Liver (tissue), 9 donors: ENCODE data around the gene AOPEP. TPM values are rescaled to one million over a fixed set of nuclear protein-coding genes. Genes with fewer than 3 reads are reported as not detected.

Experiments
- DNase-seq: peaks from one replicate; pipeline ENCODE4 v3.0.0-alpha.2; 2017; ENCODE audit warnings: low spot score
- H3K27ac ChIP-seq, 2 donors: one replicate each; pipeline ENCODE4 v1.7.0; 2013; ENCODE audit warnings: inconsistent platforms in 2 of 2, low read length in 2 of 2, control low read depth in 1 of 2, low read depth in 1 of 2, mild to moderate bottlenecking in 1 of 2
- H3K27me3 ChIP-seq, 4 donors: one replicate each; pipeline versions ENCODE4 v1.6.1 to v1.7.0; 2013; ENCODE audit warnings: low read length in 3 of 4, inconsistent platforms in 1 of 4, mild to moderate bottlenecking in 1 of 4, moderate library complexity in 1 of 4; ENCODE audit not compliant: control insufficient read depth in 4 of 4, insufficient read depth in 4 of 4
- H3K36me3 ChIP-seq, 4 donors: one replicate each; pipeline versions ENCODE4 v1.6.1 to v1.7.0; 2013; ENCODE audit warnings: low read length in 3 of 4, mild to moderate bottlenecking in 3 of 4, low read depth in 1 of 4, moderate library complexity in 1 of 4; ENCODE audit not compliant: control insufficient read depth in 4 of 4, insufficient read depth in 3 of 4
- H3K4me1 ChIP-seq, 4 donors: one replicate each; pipeline versions ENCODE4 v1.6.1 to v1.7.0; 2013; ENCODE audit warnings: low read length in 3 of 4, mild to moderate bottlenecking in 3 of 4, moderate library complexity in 1 of 4; ENCODE audit not compliant: control insufficient read depth in 4 of 4, insufficient read depth in 4 of 4
- H3K4me3 ChIP-seq, 3 donors: one replicate each; pipeline versions ENCODE4 v1.6.1 to v1.7.0; 2013; ENCODE audit warnings: low read length in 3 of 3, control low read depth in 1 of 3, low read depth in 1 of 3, mild to moderate bottlenecking in 1 of 3
- H3K9ac ChIP-seq, 2 donors: one replicate each; pipeline ENCODE4 v1.7.0; 2013; ENCODE audit warnings: low read length in 2 of 2, mild to moderate bottlenecking in 2 of 2, moderate library complexity in 2 of 2, control low read depth in 1 of 2, low read depth in 1 of 2
- H3K9me3 ChIP-seq, 4 donors: one replicate each; pipeline versions ENCODE4 v1.6.1 to v1.7.0; 2013; ENCODE audit warnings: low read length in 3 of 4; ENCODE audit not compliant: control insufficient read depth in 4 of 4
- EGR1 ChIP-seq, 2 donors: IDR thresholded peaks; 2 replicates each; pipeline ENCODE4 v1.6.1; 2016 to 2018; ENCODE audit warnings: antibody characterized with exemption in 2 of 2, low read depth in 2 of 2
- FOXA1 ChIP-seq: IDR thresholded peaks from 2 replicates; pipeline ENCODE4 v1.6.1; 2016; ENCODE audit warnings: antibody characterized with exemption
- HNF4G ChIP-seq: IDR thresholded peaks from 2 replicates; pipeline ENCODE4 v1.6.1; 2016; ENCODE audit warnings: antibody characterized with exemption
- JUND ChIP-seq, 2 donors: IDR thresholded peaks; 2 replicates each; pipeline ENCODE4 v1.6.1; 2016; ENCODE audit warnings: antibody characterized with exemption in 2 of 2
- NR2F2 ChIP-seq: IDR thresholded peaks from 2 replicates; pipeline ENCODE4 v1.6.1; 2016; ENCODE audit warnings: antibody characterized with exemption
- RAD21 ChIP-seq, 2 donors: IDR thresholded peaks; 2 replicates each; pipeline ENCODE4 v1.6.1; 2016; ENCODE audit warnings: antibody characterized with exemption in 2 of 2, mild to moderate bottlenecking in 2 of 2
- RXRA ChIP-seq, 2 donors: IDR thresholded peaks; 2 replicates each; pipeline ENCODE4 v1.6.1; 2017 to 2018; ENCODE audit warnings: antibody characterized with exemption in 2 of 2, mild to moderate bottlenecking in 1 of 2
- SP1 ChIP-seq: IDR thresholded peaks from 2 replicates; pipeline ENCODE4 v1.6.1; 2018; ENCODE audit warnings: antibody characterized with exemption, mild to moderate bottlenecking
- YY1 ChIP-seq: IDR thresholded peaks from 2 replicates; pipeline ENCODE4 v1.6.1; 2016; ENCODE audit warnings: antibody characterized with exemption, mild to moderate bottlenecking
- WGBS: extraction: QIAGEN DNeasy Blood & Tissue Kit; methylation state at CpG from one replicate; pipeline ENCODE4 v1.1.7; 2013; 5-methylcytosine and 5-hydroxymethylcytosine counted together
- polyA plus RNA-seq, 2 donors: library from polyadenylated mRNA; stranded (reverse) in 1 of 2; unstranded in 1 of 2; fragments of 200-250 nt in 1 of 2; fragments of >200 nt in 1 of 2; fragmentation: Nextera tagmentation in 1 of 2; extraction: Ambion mirVana in 1 of 2; gene quantifications; one replicate each; pipeline versions ENCODE4 v1.2.1 to v1.2.3, GENCODE V29; 2013 to 2015
- total RNA-seq, 2 donors: library from RNA; depleted of rRNA; stranded (reverse); fragments of >200 nt; gene quantifications; one replicate each; pipeline ENCODE4 v1.2.3, GENCODE V29; 2014
- TF ChIP-seq, protein P1 (sequence below): IDR thresholded peaks from 2 replicates; pipeline ENCODE4 v1.6.1; 2016; ENCODE audit warnings: antibody characterized with exemption, mild to moderate bottlenecking
- TF ChIP-seq, protein P2 (sequence below): IDR thresholded peaks from 2 replicates; pipeline ENCODE4 v1.6.1; 2016; ENCODE audit warnings: antibody characterized with exemption
- TF ChIP-seq, protein P3 (sequence below): IDR thresholded peaks from 2 replicates; pipeline ENCODE4 v1.6.1; 2016; ENCODE audit warnings: antibody characterized with exemption
- TF ChIP-seq, protein P4 (sequence below): fragments of 150-350 bp; IDR thresholded peaks from 2 replicates; pipeline ENCODE4 v1.5.1; 2017; ENCODE audit warnings: improper control_type of control experiment, low read depth, low read length; ENCODE audit not compliant: missing input control
- donor health status: healthy.
- donor health status: healthy.
- donor health status: healthy.
- donor health status: healthy.
- donor health status: healthy.

AOPEP gene
- total and polyA plus RNA-seq, 4 donors = 22.2 to 77.1 (median 34.8) TPM

DNA sequence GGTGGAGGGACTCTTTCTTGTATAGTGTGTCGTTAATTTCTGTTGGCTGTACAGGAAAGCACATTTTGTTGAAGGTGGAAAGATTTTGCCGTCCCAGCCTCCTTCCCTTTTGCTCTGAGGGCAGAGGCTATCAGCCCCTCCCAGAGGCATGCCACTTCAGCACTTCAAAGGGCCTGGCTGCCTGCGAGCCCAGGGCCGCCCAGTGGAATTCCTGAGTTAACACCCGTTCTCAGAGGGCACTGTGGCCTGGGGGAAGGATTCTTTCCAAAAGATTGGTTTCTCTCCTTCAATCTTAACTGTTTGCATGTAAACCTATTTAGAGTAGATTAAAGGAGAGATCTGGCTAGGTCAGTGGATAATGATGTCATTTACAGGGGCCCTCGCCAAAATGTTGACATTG lies 352.4 kb downstream of the AOPEP start:
- Histone ChIP-seq H3K27ac (no peak overlapping the region), H3K9me3 (no peaks in the 10 kb centered on the region), H3K9ac (no peak overlapping the region), H3K4me3 (no peak overlapping the region), H3K4me1 (peaks cover 0 to 31% (median 18%) of the 10 kb centered on the region in 4 donors), H3K27me3 (no peaks in the 10 kb centered on the region), H3K36me3 (peaks cover 8 to 76% (median 54%) of the 10 kb centered on the region in 4 donors)
- 54% methylated on average over 6 of the region's 6 CpGs for WGBS
- TF ChIP-seq RAD21 (IDR thresholded peaks at IDR 0.05) = peak in 1 of 2 donors; percentile 13
- TF ChIP-seq NR2F2 = no peak
- no peak for DNase-seq

DNA sequence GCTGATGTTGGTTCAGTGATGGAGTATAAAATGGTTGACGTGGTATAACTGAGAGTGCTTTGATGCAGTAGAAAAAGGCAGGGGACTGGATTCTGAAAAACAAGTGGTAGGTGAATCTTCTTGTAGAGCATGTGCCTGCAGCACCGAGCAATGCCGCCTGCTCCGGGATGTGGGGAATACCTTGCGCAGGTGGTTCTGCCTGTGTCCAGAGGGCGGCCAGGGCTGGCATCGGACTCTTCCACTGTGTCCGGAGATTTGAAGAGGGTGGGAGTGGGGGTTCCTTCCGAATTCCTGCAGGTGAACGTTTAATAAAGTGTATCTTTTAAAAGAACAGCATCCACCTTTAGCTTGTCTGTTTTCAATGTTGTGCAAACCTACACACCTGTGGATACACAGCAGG lies 353.0 kb downstream of the AOPEP start:
- 94% methylated on average over 10 of the region's 10 CpGs for WGBS
- H3K27ac ChIP-seq = no peak overlapping the region
- no peaks in the 10 kb centered on the region for H3K9me3 ChIP-seq
- no peak for TF ChIP-seq SP1
- no peak for TF ChIP-seq YY1
- TF ChIP-seq JUND (IDR thresholded peaks at IDR 0.05) = no peak
- TF ChIP-seq, protein P1, sequence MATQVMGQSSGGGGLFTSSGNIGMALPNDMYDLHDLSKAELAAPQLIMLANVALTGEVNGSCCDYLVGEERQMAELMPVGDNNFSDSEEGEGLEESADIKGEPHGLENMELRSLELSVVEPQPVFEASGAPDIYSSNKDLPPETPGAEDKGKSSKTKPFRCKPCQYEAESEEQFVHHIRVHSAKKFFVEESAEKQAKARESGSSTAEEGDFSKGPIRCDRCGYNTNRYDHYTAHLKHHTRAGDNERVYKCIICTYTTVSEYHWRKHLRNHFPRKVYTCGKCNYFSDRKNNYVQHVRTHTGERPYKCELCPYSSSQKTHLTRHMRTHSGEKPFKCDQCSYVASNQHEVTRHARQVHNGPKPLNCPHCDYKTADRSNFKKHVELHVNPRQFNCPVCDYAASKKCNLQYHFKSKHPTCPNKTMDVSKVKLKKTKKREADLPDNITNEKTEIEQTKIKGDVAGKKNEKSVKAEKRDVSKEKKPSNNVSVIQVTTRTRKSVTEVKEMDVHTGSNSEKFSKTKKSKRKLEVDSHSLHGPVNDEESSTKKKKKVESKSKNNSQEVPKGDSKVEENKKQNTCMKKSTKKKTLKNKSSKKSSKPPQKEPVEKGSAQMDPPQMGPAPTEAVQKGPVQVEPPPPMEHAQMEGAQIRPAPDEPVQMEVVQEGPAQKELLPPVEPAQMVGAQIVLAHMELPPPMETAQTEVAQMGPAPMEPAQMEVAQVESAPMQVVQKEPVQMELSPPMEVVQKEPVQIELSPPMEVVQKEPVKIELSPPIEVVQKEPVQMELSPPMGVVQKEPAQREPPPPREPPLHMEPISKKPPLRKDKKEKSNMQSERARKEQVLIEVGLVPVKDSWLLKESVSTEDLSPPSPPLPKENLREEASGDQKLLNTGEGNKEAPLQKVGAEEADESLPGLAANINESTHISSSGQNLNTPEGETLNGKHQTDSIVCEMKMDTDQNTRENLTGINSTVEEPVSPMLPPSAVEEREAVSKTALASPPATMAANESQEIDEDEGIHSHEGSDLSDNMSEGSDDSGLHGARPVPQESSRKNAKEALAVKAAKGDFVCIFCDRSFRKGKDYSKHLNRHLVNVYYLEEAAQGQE = no peak
- TF ChIP-seq FOXA1 = no peak
- TF ChIP-seq HNF4G = no peak
- H3K36me3 ChIP-seq = peaks cover 8 to 78% (median 53%) of the 10 kb centered on the region in 4 donors
- peaks cover 0 to 26% (median 15%) of the 10 kb centered on the region in 4 donors for H3K4me1 ChIP-seq
- no peak overlapping the region for H3K9ac ChIP-seq
- no peaks in the 10 kb centered on the region for H3K27me3 ChIP-seq
- no peak overlapping the region for H3K4me3 ChIP-seq
- DNase-seq = no peak

DNA sequence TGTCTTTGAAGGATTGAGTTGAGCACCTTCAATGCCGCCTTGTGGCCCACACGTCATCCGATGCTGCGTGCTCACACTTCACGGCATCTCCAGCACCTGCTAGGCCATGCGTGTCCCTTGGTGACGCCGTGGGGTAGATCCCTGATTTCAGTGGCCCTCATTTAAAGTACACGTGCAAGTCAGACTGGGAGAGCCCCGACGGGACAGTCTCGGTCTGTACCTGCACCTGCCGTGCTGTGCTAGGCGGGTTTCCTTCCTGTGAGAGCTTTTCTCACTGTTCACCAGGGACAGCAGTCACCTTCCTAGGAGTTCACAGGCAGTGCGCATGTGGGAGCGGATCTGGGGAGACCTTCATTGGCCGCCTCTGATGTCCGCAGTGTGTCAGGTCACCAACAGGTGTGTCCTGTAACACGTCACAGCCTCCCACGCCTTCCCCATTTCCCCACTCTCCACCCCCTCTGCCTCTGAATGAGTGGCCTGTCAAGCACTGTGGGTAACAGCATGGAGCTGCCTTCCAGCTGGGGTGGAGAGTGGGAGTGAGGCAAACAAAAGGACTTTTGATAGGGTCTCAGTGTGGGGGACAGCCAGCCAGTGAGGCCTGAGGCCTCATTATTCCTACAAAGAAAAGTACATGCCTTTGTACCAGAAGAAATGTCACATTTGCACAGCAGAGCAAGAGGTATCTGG lies 354.6 kb downstream of the AOPEP start:
- Histone ChIP-seq H3K27me3 (no peaks in the 10 kb centered on the region), H3K9me3 (no peaks in the 10 kb centered on the region), H3K36me3 (peaks cover 13 to 86% (median 57%) of the 10 kb centered on the region in 4 donors), H3K4me3 (no peak overlapping the region), H3K4me1 (peaks cover 0 to 10% (median 6%) of the 10 kb centered on the region in 4 donors), H3K27ac (peak overlapping the region in 1 of 2 donors; percentile 15), H3K9ac (no peak overlapping the region)
- DNase-seq = no peak
- WGBS = 94% methylated on average over 20 of the region's 20 CpGs
- no peak for TF ChIP-seq SP1

DNA sequence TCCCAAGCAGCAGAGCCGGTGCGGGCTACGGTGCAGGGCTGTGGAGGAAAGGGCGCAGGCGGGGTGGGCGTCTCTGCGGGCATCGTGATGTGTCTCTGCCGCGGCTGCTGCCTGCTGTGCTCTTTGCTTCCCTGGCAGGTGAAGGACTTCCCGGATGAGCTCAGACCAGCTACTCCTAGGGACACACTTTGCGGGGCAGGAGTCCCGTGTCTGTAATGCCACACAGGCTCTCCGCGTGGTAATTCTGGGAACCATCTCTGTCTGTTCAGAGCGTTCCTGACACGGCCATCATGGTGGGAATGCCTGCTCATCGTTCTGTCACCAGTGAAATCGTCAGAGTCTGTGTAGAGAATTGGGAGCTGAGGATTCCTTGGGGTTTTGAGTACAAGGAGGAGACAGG lies 355.5 kb downstream of the AOPEP start:
- peaks cover 0 to 12% (median 5%) of the 10 kb centered on the region in 4 donors for H3K4me1 ChIP-seq
- TF ChIP-seq, protein P2, sequence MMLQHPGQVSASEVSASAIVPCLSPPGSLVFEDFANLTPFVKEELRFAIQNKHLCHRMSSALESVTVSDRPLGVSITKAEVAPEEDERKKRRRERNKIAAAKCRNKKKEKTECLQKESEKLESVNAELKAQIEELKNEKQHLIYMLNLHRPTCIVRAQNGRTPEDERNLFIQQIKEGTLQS = no peak
- no peak for TF ChIP-seq RAD21 (IDR thresholded peaks at IDR 0.05)
- TF ChIP-seq, protein P3, sequence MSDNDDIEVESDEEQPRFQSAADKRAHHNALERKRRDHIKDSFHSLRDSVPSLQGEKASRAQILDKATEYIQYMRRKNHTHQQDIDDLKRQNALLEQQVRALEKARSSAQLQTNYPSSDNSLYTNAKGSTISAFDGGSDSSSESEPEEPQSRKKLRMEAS = no peak
- TF ChIP-seq SP1 = no peak
- no peak for TF ChIP-seq EGR1 (IDR thresholded peaks at IDR 0.05; ENCODE audit: low read depth in 2 of 2)
- TF ChIP-seq NR2F2 = no peak
- no peak for TF ChIP-seq RXRA (IDR thresholded peaks at IDR 0.05)
- TF ChIP-seq YY1 = no peak
- TF ChIP-seq FOXA1 = no peak
- TF ChIP-seq, protein P4, sequence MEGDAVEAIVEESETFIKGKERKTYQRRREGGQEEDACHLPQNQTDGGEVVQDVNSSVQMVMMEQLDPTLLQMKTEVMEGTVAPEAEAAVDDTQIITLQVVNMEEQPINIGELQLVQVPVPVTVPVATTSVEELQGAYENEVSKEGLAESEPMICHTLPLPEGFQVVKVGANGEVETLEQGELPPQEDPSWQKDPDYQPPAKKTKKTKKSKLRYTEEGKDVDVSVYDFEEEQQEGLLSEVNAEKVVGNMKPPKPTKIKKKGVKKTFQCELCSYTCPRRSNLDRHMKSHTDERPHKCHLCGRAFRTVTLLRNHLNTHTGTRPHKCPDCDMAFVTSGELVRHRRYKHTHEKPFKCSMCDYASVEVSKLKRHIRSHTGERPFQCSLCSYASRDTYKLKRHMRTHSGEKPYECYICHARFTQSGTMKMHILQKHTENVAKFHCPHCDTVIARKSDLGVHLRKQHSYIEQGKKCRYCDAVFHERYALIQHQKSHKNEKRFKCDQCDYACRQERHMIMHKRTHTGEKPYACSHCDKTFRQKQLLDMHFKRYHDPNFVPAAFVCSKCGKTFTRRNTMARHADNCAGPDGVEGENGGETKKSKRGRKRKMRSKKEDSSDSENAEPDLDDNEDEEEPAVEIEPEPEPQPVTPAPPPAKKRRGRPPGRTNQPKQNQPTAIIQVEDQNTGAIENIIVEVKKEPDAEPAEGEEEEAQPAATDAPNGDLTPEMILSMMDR = no peak
- DNase-seq = no peak
- no peak overlapping the region for H3K4me3 ChIP-seq
- H3K9ac ChIP-seq = no peak overlapping the region
- H3K27ac ChIP-seq = peak overlapping the region in 1 of 2 donors; percentile 21
- 94% methylated on average over 19 of the region's 19 CpGs for WGBS
- H3K36me3 ChIP-seq = peaks cover 16 to 86% (median 63%) of the 10 kb centered on the region in 4 donors
- no peaks in the 10 kb centered on the region for H3K27me3 ChIP-seq
- H3K9me3 ChIP-seq = no peaks in the 10 kb centered on the region
